ENCODE results near the gene CPVL. TPM values are rescaled to one million over a fixed set of nuclear protein-coding genes. Genes with fewer than 3 reads are reported as not detected.

CPVL gene
- total RNA-seq, 1 experiment from 2014 or later: 0.49 TPM

- no peak for DNase-seq (ENCODE audit: low read depth)
Measured at GRCh38 chr7:29156907-29157452, 10.6 kb upstream of the CPVL start.

- DNase-seq (ENCODE audit: low read depth): no peak
Measured at GRCh38 chr7:29154076-29154475, 7.7 kb upstream of the CPVL start.

GRCh38 chr7:29150856-29151255 is 4.5 kb upstream of the CPVL start:
- DNase-seq (ENCODE audit: low read depth): no peak

GRCh38 chr7:29149036-29149435 is 2.7 kb upstream of the CPVL start:
- no peak for DNase-seq (ENCODE audit: low read depth)

- DNase-seq (ENCODE audit: low read depth): no peak
Measured at GRCh38 chr7:29147821-29148220, 1.5 kb upstream of the CPVL start.

- DNase-seq (ENCODE audit: low read depth): peak; percentile 34
Measured at GRCh38 chr7:29146888-29147609, 712 bp upstream of the CPVL start.

GRCh38 chr7:29145553-29146056 is 732 bp downstream of the CPVL start:
- no peak for DNase-seq (ENCODE audit: low read depth)

GRCh38 chr7:29143751-29144150 is 2.6 kb downstream of the CPVL start:
- no peak for DNase-seq (ENCODE audit: low read depth)

- DNase-seq (ENCODE audit: low read depth): no peak
Measured at GRCh38 chr7:29142021-29142727, 4.2 kb downstream of the CPVL start.

- DNase-seq (ENCODE audit: low read depth): no peak
Measured at GRCh38 chr7:29140873-29141468, 5.4 kb downstream of the CPVL start.

GRCh38 chr7:29139796-29140195 is 6.5 kb downstream of the CPVL start:
- DNase-seq (ENCODE audit: low read depth): peak; percentile 23

- peak; percentile 50 for DNase-seq (ENCODE audit: low read depth)
Measured at GRCh38 chr7:29139191-29139590, 7.1 kb downstream of the CPVL start.

- DNase-seq (ENCODE audit: low read depth): no peak
Measured at GRCh38 chr7:29138588-29138987, 7.7 kb downstream of the CPVL start.

- DNase-seq (ENCODE audit: low read depth): no peak
Measured at GRCh38 chr7:29135846-29136245, 10.5 kb downstream of the CPVL start.

- no peak for DNase-seq (ENCODE audit: low read depth)
Measured at GRCh38 chr7:29132980-29133379, 13.4 kb downstream of the CPVL start.

- DNase-seq (ENCODE audit: low read depth): no peak
Measured at GRCh38 chr7:29131678-29132077, 14.7 kb downstream of the CPVL start.

- no peak for DNase-seq (ENCODE audit: low read depth)
Measured at GRCh38 chr7:29130096-29130495, 16.2 kb downstream of the CPVL start.

- no peak for DNase-seq (ENCODE audit: low read depth)
Measured at GRCh38 chr7:29127527-29127926, 18.8 kb downstream of the CPVL start.

- DNase-seq (ENCODE audit: low read depth): peak; percentile 19
Measured at GRCh38 chr7:29126804-29127203, 19.5 kb downstream of the CPVL start.

- DNase-seq (ENCODE audit: low read depth): no peak
Measured at GRCh38 chr7:29123626-29124190, 22.6 kb downstream of the CPVL start.

- no peak for DNase-seq (ENCODE audit: low read depth)
Measured at GRCh38 chr7:29122759-29123158, 23.6 kb downstream of the CPVL start.

- DNase-seq (ENCODE audit: low read depth): no peak
Measured at GRCh38 chr7:29122081-29122480, 24.3 kb downstream of the CPVL start.

Measured in M059J (cell line).